Measurements from ENCODE around the gene COX7A1. TPM values are rescaled to one million over a fixed set of nuclear protein-coding genes. Genes with fewer than 3 reads are reported as not detected.

COX7A1 gene
- total RNA-seq, 1 donor from 2014 or later: 0.64 TPM

GRCh38 chr19:36128392-36128736 lies 23.9 kb downstream of the COX7A1 start:
- H3K79me2 ChIP-seq (ENCODE audit: insufficient read depth, low read length): no peaks in the 10 kb centered on the region
- H3K27me3 Mint-ChIP-seq (ENCODE audit: low read depth, unreplicated experiment): peaks cover 2% of the 10 kb centered on the region

GRCh38 chr19:36125557-36125956 lies 26.7 kb downstream of the COX7A1 start:
- H3K9ac ChIP-seq (ENCODE audit: low read length): no peak overlapping the region
- Mint-ChIP-seq H3K27me3 (ENCODE audit: low read depth, unreplicated experiment) (no peaks in the 10 kb centered on the region), H3K27ac (ENCODE audit: unreplicated experiment) (peak overlapping the region; percentile 18), H3K36me3 (ENCODE audit: low read depth, unreplicated experiment) (peaks cover 11% of the 10 kb centered on the region), H3K9me3 (ENCODE audit: unreplicated experiment) (no peaks in the 10 kb centered on the region), H3K4me3 (ENCODE audit: unreplicated experiment) (peak overlapping the region; percentile 11), H3K4me1 (ENCODE audit: low read depth, unreplicated experiment) (no peaks in the 10 kb centered on the region)
- no peaks in the 10 kb centered on the region for H3K4me1 ChIP-seq (ENCODE audit: insufficient read depth, low read length)
- no peaks in the 10 kb centered on the region for H3K9me3 ChIP-seq (ENCODE audit: insufficient read depth, low read depth, low read length)
- H3K4me2 ChIP-seq (ENCODE audit: low read length): no peak overlapping the region
- no peak overlapping the region for H3K27ac ChIP-seq (ENCODE audit: low read depth, low read length)
- H3K27me3 ChIP-seq (ENCODE audit: insufficient read depth, low read length): no peaks in the 10 kb centered on the region
- H3K36me3 ChIP-seq (ENCODE audit: insufficient read depth, low read length): peaks cover 14% of the 10 kb centered on the region
- no peak overlapping the region for H2AFZ ChIP-seq (ENCODE audit: low read depth, low read length)
- H4K20me1 ChIP-seq (ENCODE audit: insufficient read depth, low read length): peaks cover 2% of the 10 kb centered on the region
- FAIRE-seq (no peak), DNase-seq (ENCODE audit: low read depth) (no peak)
- no peak overlapping the region for H3K4me3 ChIP-seq (ENCODE audit: insufficient read depth, low read depth, low read length)
- TF ChIP-seq CTCF (IDR thresholded peaks at IDR 0.05; ENCODE audit: insufficient read depth, low read depth, low read length) (no peak), EZH2 (IDR thresholded peaks at IDR 0.05; ENCODE audit: insufficient read depth, low read length) (no peak)
- H3K79me2 ChIP-seq (ENCODE audit: insufficient read depth, low read length): no peaks in the 10 kb centered on the region

More at GRCh38 chr19:36128392-36128736, 23.9 kb downstream of the COX7A1 start:
- Histone ChIP-seq H3K4me3 (ENCODE audit: insufficient read depth, low read depth, low read length) (peak overlapping the region; percentile 56), H3K4me1 (ENCODE audit: insufficient read depth, low read length) (peaks cover 3% of the 10 kb centered on the region), H3K4me2 (ENCODE audit: low read length) (peak overlapping the region; percentile 85), H3K9ac (ENCODE audit: low read length) (peak overlapping the region; percentile 77), H3K27me3 (ENCODE audit: insufficient read depth, low read length) (no peaks in the 10 kb centered on the region), H2AFZ (ENCODE audit: low read depth, low read length) (peak overlapping the region; percentile 72), H3K27ac (ENCODE audit: low read depth, low read length) (peak overlapping the region; percentile 62), H3K9me3 (ENCODE audit: insufficient read depth, low read depth, low read length) (no peaks in the 10 kb centered on the region), H3K36me3 (ENCODE audit: insufficient read depth, low read length) (peaks cover 3% of the 10 kb centered on the region), H4K20me1 (ENCODE audit: insufficient read depth, low read length) (no peaks in the 10 kb centered on the region)
- FAIRE-seq (no peak), DNase-seq (ENCODE audit: low read depth) (no peak)
- Mint-ChIP-seq H3K4me1 (ENCODE audit: low read depth, unreplicated experiment) (no peaks in the 10 kb centered on the region), H3K36me3 (ENCODE audit: low read depth, unreplicated experiment) (peaks cover 8% of the 10 kb centered on the region), H3K27ac (ENCODE audit: unreplicated experiment) (peak overlapping the region; percentile 93), H3K4me3 (ENCODE audit: unreplicated experiment) (peak overlapping the region; percentile 88), H3K9me3 (ENCODE audit: unreplicated experiment) (no peaks in the 10 kb centered on the region)
- TF ChIP-seq CTCF (IDR thresholded peaks at IDR 0.05; ENCODE audit: insufficient read depth, low read depth, low read length) (no peak), EZH2 (IDR thresholded peaks at IDR 0.05; ENCODE audit: insufficient read depth, low read length) (no peak)

- H3K9me3 Mint-ChIP-seq (ENCODE audit: unreplicated experiment): no peaks in the 10 kb centered on the region
- peaks cover 3% of the 10 kb centered on the region for H3K4me1 Mint-ChIP-seq (ENCODE audit: low read depth, unreplicated experiment)
- H3K27me3 Mint-ChIP-seq (ENCODE audit: low read depth, unreplicated experiment): no peaks in the 10 kb centered on the region
- peaks cover 21% of the 10 kb centered on the region for H3K36me3 ChIP-seq (ENCODE audit: insufficient read depth, low read length)
- H2AFZ ChIP-seq (ENCODE audit: low read depth, low read length): no peak overlapping the region
- FAIRE-seq: no peak
- peaks cover 26% of the 10 kb centered on the region for H3K36me3 Mint-ChIP-seq (ENCODE audit: low read depth, unreplicated experiment)
- no peak overlapping the region for H3K27ac ChIP-seq (ENCODE audit: low read depth, low read length)
- H3K4me1 ChIP-seq (ENCODE audit: insufficient read depth, low read length): no peaks in the 10 kb centered on the region
- H3K4me3 ChIP-seq (ENCODE audit: insufficient read depth, low read depth, low read length): no peak overlapping the region
- H3K27me3 ChIP-seq (ENCODE audit: insufficient read depth, low read length): no peaks in the 10 kb centered on the region
- peaks cover 26% of the 10 kb centered on the region for H4K20me1 ChIP-seq (ENCODE audit: insufficient read depth, low read length)
- H3K9ac ChIP-seq (ENCODE audit: low read length): no peak overlapping the region
- H3K4me3 Mint-ChIP-seq (ENCODE audit: unreplicated experiment): no peak overlapping the region
- no peak overlapping the region for H3K4me2 ChIP-seq (ENCODE audit: low read length)
- H3K79me2 ChIP-seq (ENCODE audit: insufficient read depth, low read length): peaks cover 22% of the 10 kb centered on the region
- H3K27ac Mint-ChIP-seq (ENCODE audit: unreplicated experiment): no peak overlapping the region
- H3K9me3 ChIP-seq (ENCODE audit: insufficient read depth, low read depth, low read length): no peaks in the 10 kb centered on the region
- no peak for DNase-seq (ENCODE audit: low read depth)
- TF ChIP-seq EZH2 (IDR thresholded peaks at IDR 0.05; ENCODE audit: insufficient read depth, low read length) (no peak), CTCF (IDR thresholded peaks at IDR 0.05; ENCODE audit: insufficient read depth, low read depth, low read length) (no peak)
These were observed 30.6 kb downstream of the COX7A1 start for GRCh38 chr19:36121486-36122124.
